Hepatocyte (in vitro differentiated cells): ENCODE results near the gene CRADD. TPM values are rescaled to one million over a fixed set of nuclear protein-coding genes. Genes with fewer than 3 reads are reported as not detected.

Experiments used
- DNase-seq: peaks from one replicate; pipeline ENCODE4 v3.0.0-alpha.2; 2016; ENCODE audit warnings: low spot score
- H2AFZ ChIP-seq: fragments of 200-600 bp; sonication (generic); 2 replicates; pipeline ENCODE4 v1.6.0; 2016; ENCODE audit warnings: antibody characterized with exemption, mild to moderate bottlenecking
- H3K27ac ChIP-seq: fragments of 200-600 bp; sonication (generic); 2 replicates; pipeline ENCODE4 v1.5.1; 2016; ENCODE audit warnings: mild to moderate bottlenecking
- H3K27me3 ChIP-seq: fragments of 200-600 bp; sonication (generic); 2 replicates; pipeline ENCODE4 v1.6.1; 2016
- H3K36me3 ChIP-seq: fragments of 200-600 bp; sonication (generic); replicated peaks from 2 replicates; pipeline ENCODE4 v1.5.1; 2016; ENCODE audit warnings: low read depth; ENCODE audit not compliant: insufficient read depth
- H3K4me1 ChIP-seq: fragments of 200-600 bp; sonication (generic); 2 replicates; pipeline ENCODE4 v1.5.1; 2016; ENCODE audit warnings: mild to moderate bottlenecking, moderate library complexity; ENCODE audit not compliant: insufficient read depth
- H3K4me2 ChIP-seq: fragments of 200-600 bp; sonication (generic); 2 replicates; pipeline ENCODE4 v1.6.0; 2016
- H3K4me3 ChIP-seq: fragments of 200-600 bp; sonication (generic); 2 replicates; pipeline ENCODE4 v1.5.1; 2016; ENCODE audit warnings: mild to moderate bottlenecking
- H3K79me2 ChIP-seq: fragments of 200-600 bp; sonication (generic); 2 replicates; pipeline ENCODE4 v1.6.0; 2017; ENCODE audit warnings: mild to moderate bottlenecking
- H3K9me2 ChIP-seq: fragments of 200-600 bp; sonication (generic); replicated peaks from 2 replicates; pipeline ENCODE4 v1.6.0; 2017; ENCODE audit warnings: mild to moderate bottlenecking; ENCODE audit not compliant: insufficient read depth
- H3K9me3 ChIP-seq: fragments of 200-600 bp; sonication (generic); 2 replicates; pipeline ENCODE4 v1.5.1; 2016; ENCODE audit warnings: low read depth, mild to moderate bottlenecking
- H4K20me1 ChIP-seq: fragments of 200-600 bp; sonication (generic); 2 replicates; pipeline ENCODE4 v1.6.0; 2016; ENCODE audit warnings: mild to moderate bottlenecking; ENCODE audit not compliant: insufficient read depth, poor library complexity, severe bottlenecking
- EZH2 ChIP-seq: fragments of 200-600 bp; sonication (generic); IDR thresholded peaks from 2 replicates; pipeline ENCODE4 v1.6.1; 2016; ENCODE audit warnings: antibody characterized with exemption, mild to moderate bottlenecking, borderline replicate concordance
- EZH2phosphoT487 ChIP-seq: fragments of 200-600 bp; sonication (generic); IDR thresholded peaks from one replicate; pipeline ENCODE4 v1.6.1; 2018; ENCODE audit warnings: antibody characterized with exemption, mild to moderate bottlenecking, low read depth, moderate library complexity; ENCODE audit not compliant: unreplicated experiment, severe bottlenecking
- WGBS: methylation state at CpG from one replicate; pipeline ENCODE4 v1.1.6; 2016; ENCODE audit warnings: low lambda C conversion rate; ENCODE audit errors: missing lambda C conversion rate; 5-methylcytosine and 5-hydroxymethylcytosine counted together
- polyA plus RNA-seq: library from polyadenylated mRNA; unstranded; fragments of >200 nt; fragmentation: Nextera tagmentation; extraction: Ambion mirVana; gene quantifications from 2 replicates; pipeline ENCODE4 v1.2.1, GENCODE V29; 2016
- total RNA-seq: library from RNA; depleted of rRNA; stranded (reverse); fragments of >200 nt; gene quantifications from 2 replicates; pipeline ENCODE4 v1.2.3, GENCODE V29; 2014
- TF ChIP-seq, protein P1 (sequence below): fragments of 200-600 bp; sonication (generic); IDR thresholded peaks from 2 replicates; pipeline ENCODE4 v1.5.1; 2016; ENCODE audit warnings: antibody characterized with exemption, mild to moderate bottlenecking; ENCODE audit not compliant: poor library complexity

CRADD gene
- total and polyA plus RNA-seq, 2 experiments from 2014 or later: 19.5 to 27.3 TPM

GRCh38 chr12:93829016-93829415, 151.8 kb downstream of the CRADD start:
- Histone ChIP-seq H3K27me3 (no peaks in the 10 kb centered on the region), H4K20me1 (no peaks in the 10 kb centered on the region), H3K36me3 (no peaks in the 10 kb centered on the region), H3K79me2 (no peaks in the 10 kb centered on the region), H3K4me2 (no peak overlapping the region), H3K4me1 (peaks cover 25% of the 10 kb centered on the region), H3K4me3 (no peak overlapping the region), H2AFZ (no peak overlapping the region), H3K9me2 (no peaks in the 10 kb centered on the region), H3K9me3 (no peaks in the 10 kb centered on the region), H3K27ac (no peak overlapping the region)
- DNase-seq: no peak
- no peak for TF ChIP-seq EZH2phosphoT487
- WGBS: 70% methylated on average over 2 of the region's 2 CpGs

DNA sequence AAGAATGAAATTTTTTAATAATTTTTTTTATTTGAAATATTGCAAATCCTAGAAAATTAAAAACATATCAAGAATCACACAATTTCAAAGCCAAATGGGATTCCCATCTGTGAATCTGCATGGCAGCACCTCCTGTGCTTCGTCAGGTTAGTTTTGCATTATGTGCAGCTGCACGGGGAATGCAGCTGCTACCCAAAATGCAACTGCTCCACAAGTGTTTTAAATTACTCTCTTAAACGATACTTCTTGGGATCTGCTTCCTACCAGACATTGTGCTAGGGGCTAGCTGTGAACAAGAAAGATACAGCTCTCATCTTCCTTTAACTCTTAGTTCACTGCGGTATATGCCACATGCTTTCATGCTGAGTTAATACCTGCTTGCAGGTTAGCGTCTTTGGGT, 154.2 kb downstream of the CRADD start:
- TF ChIP-seq EZH2phosphoT487 (no peak), EZH2 (no peak)
- TF ChIP-seq, protein P1, sequence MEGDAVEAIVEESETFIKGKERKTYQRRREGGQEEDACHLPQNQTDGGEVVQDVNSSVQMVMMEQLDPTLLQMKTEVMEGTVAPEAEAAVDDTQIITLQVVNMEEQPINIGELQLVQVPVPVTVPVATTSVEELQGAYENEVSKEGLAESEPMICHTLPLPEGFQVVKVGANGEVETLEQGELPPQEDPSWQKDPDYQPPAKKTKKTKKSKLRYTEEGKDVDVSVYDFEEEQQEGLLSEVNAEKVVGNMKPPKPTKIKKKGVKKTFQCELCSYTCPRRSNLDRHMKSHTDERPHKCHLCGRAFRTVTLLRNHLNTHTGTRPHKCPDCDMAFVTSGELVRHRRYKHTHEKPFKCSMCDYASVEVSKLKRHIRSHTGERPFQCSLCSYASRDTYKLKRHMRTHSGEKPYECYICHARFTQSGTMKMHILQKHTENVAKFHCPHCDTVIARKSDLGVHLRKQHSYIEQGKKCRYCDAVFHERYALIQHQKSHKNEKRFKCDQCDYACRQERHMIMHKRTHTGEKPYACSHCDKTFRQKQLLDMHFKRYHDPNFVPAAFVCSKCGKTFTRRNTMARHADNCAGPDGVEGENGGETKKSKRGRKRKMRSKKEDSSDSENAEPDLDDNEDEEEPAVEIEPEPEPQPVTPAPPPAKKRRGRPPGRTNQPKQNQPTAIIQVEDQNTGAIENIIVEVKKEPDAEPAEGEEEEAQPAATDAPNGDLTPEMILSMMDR: no peak

GRCh38 chr12:93832131-93832530, 155.0 kb downstream of the CRADD start:
- H3K4me2 ChIP-seq: no peak overlapping the region
- no peaks in the 10 kb centered on the region for H4K20me1 ChIP-seq
- no peak overlapping the region for H3K27ac ChIP-seq
- H3K4me3 ChIP-seq: no peak overlapping the region
- H3K79me2 ChIP-seq: no peaks in the 10 kb centered on the region
- H3K9me3 ChIP-seq: no peaks in the 10 kb centered on the region
- no peaks in the 10 kb centered on the region for H3K4me1 ChIP-seq
- no peaks in the 10 kb centered on the region for H3K36me3 ChIP-seq
- WGBS: 76% methylated on average over 2 of the region's 2 CpGs
- H3K9me2 ChIP-seq: no peaks in the 10 kb centered on the region
- H2AFZ ChIP-seq: no peak overlapping the region
- TF ChIP-seq EZH2: no peak
- no peak for TF ChIP-seq EZH2phosphoT487
- TF ChIP-seq, protein P1: no peak
- DNase-seq: no peak
- no peaks in the 10 kb centered on the region for H3K27me3 ChIP-seq

More for the DNA sequence above, 154.2 kb downstream of the CRADD start:
- Histone ChIP-seq H3K9me2 (no peaks in the 10 kb centered on the region), H3K4me1 (peaks cover 6% of the 10 kb centered on the region), H3K4me3 (no peak overlapping the region), H3K9me3 (no peaks in the 10 kb centered on the region), H3K36me3 (no peaks in the 10 kb centered on the region), H3K4me2 (no peak overlapping the region), H3K27me3 (no peaks in the 10 kb centered on the region), H3K27ac (no peak overlapping the region), H4K20me1 (no peaks in the 10 kb centered on the region), H2AFZ (no peak overlapping the region), H3K79me2 (no peaks in the 10 kb centered on the region)
- 66% methylated on average over 5 of the region's 5 CpGs for WGBS
- no peak for DNase-seq

DNA sequence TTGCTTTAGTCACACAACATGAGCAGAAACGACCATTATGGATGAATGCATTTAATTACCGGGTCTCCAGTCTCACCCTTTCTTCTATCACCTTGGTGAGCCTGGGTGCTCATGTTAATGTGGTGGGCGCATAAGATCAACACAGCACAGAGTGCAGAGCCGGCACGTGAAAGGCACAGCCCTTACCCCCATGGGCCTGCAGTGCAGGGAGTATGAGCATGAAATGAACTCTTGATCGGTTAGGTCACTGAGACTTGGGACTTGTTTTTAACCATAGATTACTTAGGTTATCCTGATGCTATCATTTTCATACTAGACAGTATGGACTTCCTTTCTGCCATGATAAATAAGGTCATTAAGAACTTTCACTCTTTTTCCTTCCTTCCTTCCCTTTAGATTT, 156.8 kb downstream of the CRADD start:
- H3K79me2 ChIP-seq: no peaks in the 10 kb centered on the region
- H3K9me2 ChIP-seq: no peaks in the 10 kb centered on the region
- no peak for DNase-seq
- no peak overlapping the region for H3K4me3 ChIP-seq
- H3K27ac ChIP-seq: no peak overlapping the region
- no peaks in the 10 kb centered on the region for H4K20me1 ChIP-seq
- H3K4me2 ChIP-seq: no peak overlapping the region
- H3K36me3 ChIP-seq: no peaks in the 10 kb centered on the region
- H3K4me1 ChIP-seq: no peaks in the 10 kb centered on the region
- 92% methylated on average over 6 of the region's 6 CpGs for WGBS
- TF ChIP-seq EZH2: no peak
- TF ChIP-seq, protein P1: no peak
- TF ChIP-seq EZH2phosphoT487: no peak
- no peaks in the 10 kb centered on the region for H3K27me3 ChIP-seq
- H2AFZ ChIP-seq: no peak overlapping the region
- H3K9me3 ChIP-seq: no peaks in the 10 kb centered on the region
